GM12873 (cell line): ENCODE results near the gene CDHR2.

ENCODE experiments used
- CTCF ChIP-seq: IDR thresholded peaks from 2 replicates; pipeline ENCODE4 v1.5.1; 2012; ENCODE audit warnings: low read depth, mild to moderate bottlenecking, moderate library complexity, low read length, control low read depth; ENCODE audit not compliant: insufficient read depth; ENCODE audit errors: missing control alignments

Gene CDHR2

DNA sequence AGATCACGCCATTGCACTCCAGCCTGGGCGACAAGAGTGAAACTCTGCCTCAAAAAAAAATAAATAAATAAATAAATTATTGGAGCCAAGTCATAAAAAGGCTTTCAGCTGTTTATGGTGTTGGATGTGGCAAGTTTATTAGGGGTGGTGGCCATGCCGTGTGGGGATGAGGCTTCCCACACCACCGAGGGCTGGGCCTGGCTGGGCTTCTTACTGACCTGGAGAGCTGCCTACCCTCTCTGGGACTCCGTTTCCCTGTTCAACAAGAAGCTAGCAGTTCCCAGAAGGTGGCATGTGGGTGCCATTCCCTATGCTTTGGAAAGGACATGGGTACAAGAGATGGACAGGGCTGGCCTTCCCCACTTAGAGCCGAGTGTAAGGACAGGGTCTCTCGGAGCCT lies 38.3 kb downstream of the CDHR2 start:
- no peak for TF ChIP-seq CTCF

DNA sequence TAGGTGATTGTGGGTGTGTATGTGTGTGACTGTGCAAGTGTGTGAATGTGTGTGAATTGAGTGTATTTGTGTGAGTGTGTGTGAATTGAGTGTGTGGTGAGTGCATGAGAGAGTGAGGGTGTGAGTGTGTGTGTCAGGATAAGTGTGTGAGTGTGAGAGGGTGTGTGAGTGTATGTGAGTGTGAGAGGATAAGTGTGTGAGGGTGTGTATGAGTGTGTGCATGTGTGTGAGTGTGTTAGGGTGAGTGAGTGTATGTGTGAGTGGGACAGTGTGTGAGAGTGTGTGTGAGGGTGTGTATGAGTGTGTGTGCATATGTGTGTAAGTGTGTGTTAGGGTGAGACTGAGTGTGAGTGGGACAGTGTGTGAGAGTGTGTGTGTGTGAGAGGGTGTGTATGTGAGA lies 39.2 kb downstream of the CDHR2 start:
- TF ChIP-seq CTCF, result no peak

GRCh38 chr5:176589039-176589769 lies 40.1 kb downstream of the CDHR2 start:
- TF ChIP-seq CTCF, result no peak

GRCh38 chr5:176590035-176590717 lies 41.0 kb downstream of the CDHR2 start:
- no peak for TF ChIP-seq CTCF

- TF ChIP-seq CTCF, result no peak
Measured at GRCh38 chr5:176592573-176592972, 43.4 kb downstream of the CDHR2 start.

GRCh38 chr5:176593273-176593869 lies 44.2 kb downstream of the CDHR2 start:
- TF ChIP-seq CTCF, result no peak

- TF ChIP-seq CTCF, result no peak
Measured at GRCh38 chr5:176594554-176594953, 45.4 kb downstream of the CDHR2 start.
